Mucosa of stomach (tissue), 1 donor: Measurements from ENCODE around the gene SLC39A11.

Source experiments
- H3K27me3 ChIP-seq: one replicate; pipeline ENCODE4 v1.7.0; 2013; ENCODE audit warnings: mild to moderate bottlenecking, low read length; ENCODE audit not compliant: control insufficient read depth, insufficient read depth
- H3K36me3 ChIP-seq: one replicate; pipeline ENCODE4 v1.7.0; 2013; ENCODE audit warnings: low read length; ENCODE audit not compliant: control insufficient read depth, insufficient read depth
- H3K4me1 ChIP-seq: one replicate; pipeline ENCODE4 v1.7.0; 2013; ENCODE audit warnings: mild to moderate bottlenecking, low read length; ENCODE audit not compliant: control insufficient read depth, insufficient read depth
- H3K4me3 ChIP-seq: one replicate; pipeline ENCODE4 v1.7.0; 2013; ENCODE audit warnings: low read length
- H3K9ac ChIP-seq: one replicate; pipeline ENCODE4 v1.7.0; 2013; ENCODE audit warnings: mild to moderate bottlenecking, low read length, moderate library complexity
- H3K9me3 ChIP-seq: one replicate; pipeline ENCODE4 v1.7.0; 2013; ENCODE audit warnings: mild to moderate bottlenecking, low read length, moderate library complexity; ENCODE audit not compliant: control insufficient read depth
- donor health status: Pancreatic carcinoma.

SLC39A11 gene

GRCh38 chr17:72991651-72992050 lies 100.8 kb downstream of the SLC39A11 start:
- Histone ChIP-seq H3K9ac (no peak overlapping the region), H3K27me3 (no peaks in the 10 kb centered on the region), H3K4me3 (no peak overlapping the region), H3K9me3 (no peaks in the 10 kb centered on the region), H3K36me3 (no peaks in the 10 kb centered on the region), H3K4me1 (peaks cover under 1% of the 10 kb centered on the region)

- H3K9me3 ChIP-seq: no peaks in the 10 kb centered on the region
- no peak overlapping the region for H3K4me3 ChIP-seq
- no peaks in the 10 kb centered on the region for H3K27me3 ChIP-seq
- no peak overlapping the region for H3K9ac ChIP-seq
- H3K4me1 ChIP-seq: peaks cover 22% of the 10 kb centered on the region
- no peaks in the 10 kb centered on the region for H3K36me3 ChIP-seq
Observed at GRCh38 chr17:72989074-72989610, 103.3 kb downstream of the SLC39A11 start.

- Histone ChIP-seq H3K36me3 (no peaks in the 10 kb centered on the region), H3K9ac (no peak overlapping the region), H3K4me1 (peaks cover 26% of the 10 kb centered on the region), H3K9me3 (no peaks in the 10 kb centered on the region), H3K4me3 (no peak overlapping the region), H3K27me3 (no peaks in the 10 kb centered on the region)
Observed at GRCh38 chr17:72988451-72988850, 104.0 kb downstream of the SLC39A11 start.

GRCh38 chr17:72987166-72987565 lies 105.3 kb downstream of the SLC39A11 start:
- no peaks in the 10 kb centered on the region for H3K9me3 ChIP-seq
- H3K27me3 ChIP-seq: no peaks in the 10 kb centered on the region
- H3K9ac ChIP-seq: no peak overlapping the region
- peaks cover 26% of the 10 kb centered on the region for H3K4me1 ChIP-seq
- no peak overlapping the region for H3K4me3 ChIP-seq
- H3K36me3 ChIP-seq: no peaks in the 10 kb centered on the region

- Histone ChIP-seq H3K27me3 (no peaks in the 10 kb centered on the region), H3K4me3 (no peak overlapping the region), H3K36me3 (no peaks in the 10 kb centered on the region), H3K9ac (no peak overlapping the region), H3K4me1 (peaks cover 26% of the 10 kb centered on the region), H3K9me3 (no peaks in the 10 kb centered on the region)
Observed at GRCh38 chr17:72985882-72986720, 106.4 kb downstream of the SLC39A11 start.

GRCh38 chr17:72984926-72985325 lies 107.6 kb downstream of the SLC39A11 start:
- Histone ChIP-seq H3K27me3 (no peaks in the 10 kb centered on the region), H3K9me3 (no peaks in the 10 kb centered on the region), H3K36me3 (no peaks in the 10 kb centered on the region), H3K4me3 (no peak overlapping the region), H3K4me1 (peaks cover 26% of the 10 kb centered on the region), H3K9ac (no peak overlapping the region)

- Histone ChIP-seq H3K4me3 (no peak overlapping the region), H3K27me3 (no peaks in the 10 kb centered on the region), H3K36me3 (no peaks in the 10 kb centered on the region)
Observed at GRCh38 chr17:72984145-72984925, 108.2 kb downstream of the SLC39A11 start.

GRCh38 chr17:72982680-72983079 lies 109.8 kb downstream of the SLC39A11 start:
- no peak overlapping the region for H3K4me3 ChIP-seq
- no peaks in the 10 kb centered on the region for H3K9me3 ChIP-seq
- peaks cover 38% of the 10 kb centered on the region for H3K4me1 ChIP-seq
- no peaks in the 10 kb centered on the region for H3K27me3 ChIP-seq
- H3K9ac ChIP-seq: no peak overlapping the region
- H3K36me3 ChIP-seq: no peaks in the 10 kb centered on the region

More at GRCh38 chr17:72984145-72984925, 108.2 kb downstream of the SLC39A11 start:
- Histone ChIP-seq H3K9ac (no peak overlapping the region), H3K9me3 (no peaks in the 10 kb centered on the region), H3K4me1 (peaks cover 26% of the 10 kb centered on the region)

- H3K9ac ChIP-seq: no peak overlapping the region
- no peaks in the 10 kb centered on the region for H3K9me3 ChIP-seq
- H3K36me3 ChIP-seq: no peaks in the 10 kb centered on the region
- H3K4me1 ChIP-seq: peaks cover 32% of the 10 kb centered on the region
- H3K4me3 ChIP-seq: no peak overlapping the region
- H3K27me3 ChIP-seq: no peaks in the 10 kb centered on the region
Observed at GRCh38 chr17:72978593-72979218, 113.8 kb downstream of the SLC39A11 start.

- Histone ChIP-seq H3K4me1 (peaks cover 38% of the 10 kb centered on the region), H3K27me3 (no peaks in the 10 kb centered on the region), H3K36me3 (no peaks in the 10 kb centered on the region), H3K9ac (peak overlapping the region; percentile 25), H3K4me3 (no peak overlapping the region), H3K9me3 (no peaks in the 10 kb centered on the region)
Observed at GRCh38 chr17:72977771-72978417, 114.6 kb downstream of the SLC39A11 start.

- Histone ChIP-seq H3K4me3 (no peak overlapping the region), H3K9me3 (no peaks in the 10 kb centered on the region), H3K36me3 (no peaks in the 10 kb centered on the region), H3K4me1 (peaks cover 44% of the 10 kb centered on the region), H3K27me3 (no peaks in the 10 kb centered on the region), H3K9ac (peak overlapping the region; percentile 25)
Observed at GRCh38 chr17:72976971-72977770, 115.3 kb downstream of the SLC39A11 start.
